ENCODE data around the gene NT5DC1. TPM values are rescaled to one million over a fixed set of nuclear protein-coding genes. Genes with fewer than 3 reads are reported as not detected.

NT5DC1 gene
- total and polyA plus RNA-seq, 2 experiments from 2014 or later = 27.0 to 29.8 TPM

- peaks cover 42% of the 10 kb centered on the region for H3K4me1 Mint-ChIP-seq
These were observed 178.8 kb downstream of the NT5DC1 start, which contains the start of gene TSPYL1 for GRCh38 chr6:116279232-116280160. TSS of gene TSPYL1 (minus strand) at chr6:116279930. CDS start at chr6:116279830, 100 bp downstream.

GRCh38 chr6:116280161-116280932, 179.7 kb downstream of the NT5DC1 start:
- H3K36me3 ChIP-seq (ENCODE audit: insufficient read depth) = no peaks in the 10 kb centered on the region
- no peaks in the 10 kb centered on the region for H3F3A ChIP-seq (replicated peaks; ENCODE audit: low read depth)
- DNase-seq (ENCODE audit: low spot score) (peak; percentile 23), ATAC-seq (no peak)
- Mint-ChIP-seq H3K4me1 (peaks cover 41% of the 10 kb centered on the region), H3K27ac (peak overlapping the region; percentile 100), H3K4me3 (peak overlapping the region; percentile 93), H3K9me3 (peaks cover 4% of the 10 kb centered on the region; the same call in 2 of the 3 replicates), H3K27me3 (ENCODE audit: insufficient read depth, low read depth, poor library complexity) (peaks cover 4% of the 10 kb centered on the region), H3K36me3 (ENCODE audit: low read depth) (peaks cover 25% of the 10 kb centered on the region)
- peak overlapping the region; percentile 30; the same call in 1 of the 2 replicates for H2AFZ ChIP-seq
- peak overlapping the region; percentile 79 for H3K4me2 ChIP-seq
- peaks cover 39% of the 10 kb centered on the region for H3K79me2 ChIP-seq (replicated peaks; ENCODE audit: insufficient read depth)
- peak overlapping the region; percentile 84 for H3K4me3 ChIP-seq
- H3K4me1 ChIP-seq (ENCODE audit: insufficient read depth) = peaks cover 21% of the 10 kb centered on the region
- H3K9me2 ChIP-seq (ENCODE audit: insufficient read depth) = no peaks in the 10 kb centered on the region
- TF ChIP-seq ZNF114 (CRISPR knock-in tag; IDR thresholded peaks at IDR 0.05) (no peak), CTCF (conservative IDR thresholded peaks at IDR 0.05; ENCODE audit: low read depth in 2 of 2) (peak in 1 of 2 experiments; percentile 33; a peak in 2 of 4 replicates), POLR2AphosphoS5 (IDR thresholded peaks at IDR 0.05; ENCODE audit: low read depth) (no peak)
- peaks cover 11% of the 10 kb centered on the region for H4K20me1 ChIP-seq (replicated peaks; ENCODE audit: insufficient read depth)
- H3K27ac ChIP-seq (ENCODE audit: low read depth) = peak overlapping the region; percentile 72
- no peaks in the 10 kb centered on the region for H3K27me3 ChIP-seq (ENCODE audit: insufficient read depth)

More at GRCh38 chr6:116279232-116280160, 178.8 kb downstream of the NT5DC1 start, which contains the start of gene TSPYL1:
- Mint-ChIP-seq H3K4me3 (peak within 1 kb of the TSS; percentile 93), H3K9me3 (no peaks in the 10 kb centered on the region), H3K27me3 (ENCODE audit: insufficient read depth, low read depth, poor library complexity) (peaks cover 4% of the 10 kb centered on the region), H3K27ac (peak within 1 kb of the TSS; percentile 100), H3K36me3 (ENCODE audit: low read depth) (peaks cover 25% of the 10 kb centered on the region)
- Histone ChIP-seq H3K4me3 (peak within 1 kb of the TSS; percentile 84), H3F3A (replicated peaks; ENCODE audit: low read depth) (no peaks in the 10 kb centered on the region), H3K36me3 (ENCODE audit: insufficient read depth) (no peaks in the 10 kb centered on the region), H2AFZ (peak within 1 kb of the TSS; percentile 30; the same call in 1 of the 2 replicates), H3K27me3 (ENCODE audit: insufficient read depth) (no peaks in the 10 kb centered on the region), H3K27ac (ENCODE audit: low read depth) (peak within 1 kb of the TSS; percentile 90), H3K4me1 (ENCODE audit: insufficient read depth) (peaks cover 21% of the 10 kb centered on the region), H3K9me2 (ENCODE audit: insufficient read depth) (no peaks in the 10 kb centered on the region), H4K20me1 (replicated peaks; ENCODE audit: insufficient read depth) (peaks cover 11% of the 10 kb centered on the region), H3K4me2 (peak within 1 kb of the TSS; percentile 85), H3K79me2 (replicated peaks; ENCODE audit: insufficient read depth) (peaks cover 48% of the 10 kb centered on the region)
- no peak for TF ChIP-seq ZNF331 (CRISPR knock-in tag; IDR thresholded peaks at IDR 0.05; ENCODE audit: low read depth)
- TF ChIP-seq CREB1 (CRISPR knock-in tag; IDR thresholded peaks at IDR 0.05; ENCODE audit: low read depth) = peak; percentile 66
- peak; percentile 94 for TF ChIP-seq POLR2AphosphoS5 (IDR thresholded peaks at IDR 0.05; ENCODE audit: low read depth)
- TF ChIP-seq CTCF (conservative IDR thresholded peaks at IDR 0.05; ENCODE audit: low read depth in 2 of 2) = peak in 1 of 2 experiments; percentile 23; a peak in 1 of 4 replicates
- DNase-seq (ENCODE audit: low spot score) = peak; percentile 99
- ATAC-seq = peak; percentile 92

All from GM23338 (cell line).